NCI-H748 (cell line): ENCODE results near the gene NR1I2.

Experiments
- DNase-seq: peaks from one replicate; lab custom pipeline; 2025; ENCODE audit not compliant: unreplicated experiment; lab: John Stamatoyannopoulos, UW

NR1I2 gene

DNA sequence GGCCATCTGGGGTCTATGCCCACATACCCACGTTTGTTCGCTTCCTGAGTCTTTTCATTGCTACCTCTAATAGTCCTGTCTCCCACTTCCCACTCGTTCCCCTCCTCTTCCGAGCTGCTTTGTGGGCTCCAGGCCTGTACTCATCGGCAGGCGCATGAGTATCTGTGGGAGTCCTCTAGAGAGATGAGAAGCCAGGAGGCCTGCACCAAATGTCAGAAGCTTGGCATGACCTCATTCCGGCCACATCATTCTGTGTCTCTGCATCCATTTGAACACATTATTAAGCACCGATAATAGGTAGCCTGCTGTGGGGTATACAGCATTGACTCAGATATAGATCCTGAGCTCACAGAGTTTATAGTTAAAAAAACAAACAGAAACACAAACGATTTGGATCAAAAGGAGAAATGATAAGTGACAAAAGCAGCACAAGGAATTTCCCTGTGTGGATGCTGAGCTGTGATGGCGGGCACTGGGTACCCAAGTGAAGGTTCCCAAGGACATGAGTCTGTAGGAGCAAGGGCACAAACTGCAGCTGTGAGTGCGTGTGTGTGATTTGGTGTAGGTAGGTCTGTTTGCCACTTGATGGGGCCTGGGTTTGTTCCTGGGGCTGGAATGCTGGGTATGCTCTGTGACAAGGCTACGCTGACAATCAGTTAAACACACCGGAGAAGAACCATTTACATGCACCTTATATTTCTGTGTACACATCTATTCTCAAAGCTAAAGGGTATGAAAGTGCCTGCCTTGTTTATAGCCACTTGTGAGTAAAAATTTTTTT is 35.9 kb downstream of the NR1I2 start:
- DNase-seq = no peak

DNA sequence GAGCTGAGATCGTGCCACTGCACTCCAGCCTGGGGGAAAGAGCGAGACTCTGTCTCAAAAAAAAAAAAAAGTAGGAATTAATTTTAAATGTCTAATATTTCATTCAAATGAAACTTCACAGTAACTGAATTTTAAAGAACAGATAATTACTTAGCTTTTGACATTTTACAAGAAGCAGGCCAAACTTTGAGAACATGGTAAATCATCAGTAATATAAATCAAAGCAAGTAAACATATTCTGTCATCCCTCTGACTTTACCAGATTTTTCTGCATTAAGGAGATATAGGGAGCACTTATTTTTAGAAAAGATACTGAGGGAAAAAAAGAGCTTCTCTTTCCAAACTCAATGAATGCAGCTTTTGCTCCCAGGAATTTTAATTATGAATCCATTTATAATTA is 37.0 kb downstream of the NR1I2 start:
- no peak for DNase-seq

DNA sequence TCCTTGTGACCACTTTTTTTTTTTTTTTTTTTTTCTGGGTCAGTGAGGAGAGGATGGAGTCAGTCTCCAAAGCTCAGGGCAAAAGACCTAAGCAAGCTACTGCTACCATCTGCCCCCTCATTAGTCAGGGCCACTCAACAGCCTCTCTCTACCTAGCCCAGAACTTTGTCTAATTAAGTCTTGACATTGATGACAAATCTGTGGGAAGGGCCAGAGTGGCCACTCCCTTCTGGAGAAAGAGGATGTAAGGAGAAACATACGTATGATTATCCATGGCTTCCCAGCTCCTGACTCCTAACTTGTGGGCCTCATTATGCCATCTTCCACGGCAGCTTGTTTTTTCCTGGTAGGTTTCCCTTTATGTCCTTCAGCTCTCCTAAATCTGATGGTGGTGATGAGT is 37.9 kb downstream of the NR1I2 start:
- no peak for DNase-seq

DNA sequence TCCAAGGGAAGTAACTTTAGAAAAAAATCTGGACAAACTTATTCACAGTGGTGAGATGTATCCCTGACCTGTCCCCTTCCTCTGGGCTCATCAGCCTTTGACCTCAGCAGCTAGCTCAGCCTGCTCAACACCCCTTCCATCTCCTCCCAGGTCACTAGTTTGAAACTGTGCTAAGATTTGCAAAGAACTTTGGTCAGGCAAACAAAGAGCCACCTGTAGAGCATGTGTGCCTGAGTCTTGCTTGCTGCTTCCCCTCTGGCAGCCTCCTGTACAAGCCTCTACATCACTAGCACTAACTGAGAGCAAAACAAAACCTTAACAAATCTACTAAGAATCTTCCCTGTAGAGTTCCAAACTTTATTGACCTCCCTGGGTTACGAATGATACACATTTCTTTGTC is 43.9 kb downstream of the NR1I2 start:
- DNase-seq = no peak

DNA sequence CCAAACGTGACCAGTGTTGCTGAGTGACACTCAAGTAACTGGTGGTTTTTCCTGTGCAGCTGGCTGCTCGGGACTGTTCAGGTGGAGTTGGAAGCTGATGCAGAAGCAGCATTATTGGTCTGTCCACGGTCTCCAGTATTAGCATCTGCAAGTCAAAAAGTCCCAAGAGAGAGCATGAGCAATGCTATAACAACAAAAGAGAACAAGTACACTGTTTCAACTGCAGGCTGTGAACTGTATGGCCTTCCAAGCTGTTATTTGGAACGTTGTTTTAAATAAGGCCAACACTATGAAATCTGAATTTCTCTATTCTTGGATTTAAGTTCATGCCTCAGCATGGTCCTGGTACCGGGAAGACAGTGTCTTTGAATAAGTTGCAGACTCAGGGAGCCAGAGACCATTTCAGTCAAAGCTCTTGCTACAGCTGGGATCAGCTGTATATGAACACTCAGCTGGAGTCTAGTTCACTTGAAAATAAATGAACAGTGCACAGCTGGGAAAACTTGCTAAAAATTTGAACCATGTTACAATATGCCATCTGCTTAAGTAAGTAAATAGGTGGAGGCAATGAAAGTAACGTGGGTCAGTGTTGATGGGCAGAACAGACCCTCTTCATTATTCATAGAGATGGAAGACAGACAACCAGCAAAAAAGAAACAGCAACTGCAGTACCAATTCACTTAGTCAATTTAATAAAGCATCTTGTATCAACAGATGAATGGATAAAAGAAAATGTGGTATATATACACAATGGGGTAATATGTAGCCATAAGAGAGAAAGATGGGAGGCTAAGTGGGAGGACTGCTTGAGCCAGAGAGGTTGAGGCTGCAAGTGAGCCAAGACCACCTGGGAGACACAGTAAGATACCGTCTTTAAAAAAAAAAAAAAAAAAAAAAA is 45.1 kb downstream of the NR1I2 start:
- no peak for DNase-seq

DNA sequence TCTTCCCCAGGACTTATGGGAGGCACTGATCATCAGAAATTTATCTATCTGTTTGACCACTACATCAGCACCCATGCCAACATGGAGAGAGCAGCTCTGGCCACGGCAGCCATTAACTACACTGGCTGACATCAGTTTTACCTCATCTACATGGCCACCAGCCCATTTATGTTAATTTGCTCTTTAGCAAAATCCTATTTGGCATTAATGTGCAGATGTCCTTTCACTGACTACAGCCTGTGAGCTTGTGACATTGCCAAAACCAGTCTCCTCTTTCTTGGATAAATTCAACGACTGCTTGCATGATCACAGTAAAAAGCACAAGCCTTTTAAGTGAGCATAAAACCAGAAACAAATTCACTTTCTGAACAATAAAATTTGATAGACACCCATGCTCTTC is 47.5 kb downstream of the NR1I2 start:
- DNase-seq = no peak

DNA sequence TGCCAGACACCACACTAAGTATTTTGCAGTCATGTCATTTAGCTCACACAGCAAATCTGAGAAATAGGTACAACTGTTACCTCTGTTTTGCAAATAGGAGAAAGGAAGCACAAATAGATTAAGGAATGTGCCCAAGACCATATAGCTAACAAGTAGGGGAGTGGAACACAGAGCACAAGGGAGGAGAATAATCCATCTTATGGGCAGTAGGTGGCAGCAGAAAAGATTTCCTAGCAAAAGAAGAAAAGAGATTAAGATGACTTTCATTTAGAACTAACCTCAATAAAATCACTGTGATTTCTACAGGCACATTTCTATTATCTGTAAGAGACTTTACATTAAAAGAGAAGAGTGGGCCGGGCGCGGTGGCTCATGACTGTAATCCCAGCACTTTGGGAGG is 49.1 kb downstream of the NR1I2 start:
- DNase-seq = no peak

DNA sequence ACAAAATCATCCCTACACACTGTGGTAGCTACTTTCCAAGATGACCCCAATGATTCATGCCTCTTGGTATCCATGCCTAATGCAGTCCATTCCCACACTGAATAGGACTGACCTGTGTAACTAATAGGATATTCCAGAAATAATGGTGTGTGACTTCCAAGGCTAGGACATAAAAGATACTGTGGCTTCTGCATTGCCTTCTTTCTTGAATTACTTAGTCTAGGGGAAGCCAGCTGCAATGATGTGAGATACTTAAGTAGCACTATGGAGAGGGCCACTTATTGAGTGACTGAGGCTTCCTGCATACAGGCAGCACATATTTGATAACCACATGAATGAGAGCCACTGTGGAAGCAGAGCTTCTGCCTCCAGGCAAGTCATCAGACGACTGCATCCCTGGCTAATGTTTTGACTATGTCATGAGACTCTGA is 50.1 kb downstream of the NR1I2 start:
- no peak for DNase-seq

DNA sequence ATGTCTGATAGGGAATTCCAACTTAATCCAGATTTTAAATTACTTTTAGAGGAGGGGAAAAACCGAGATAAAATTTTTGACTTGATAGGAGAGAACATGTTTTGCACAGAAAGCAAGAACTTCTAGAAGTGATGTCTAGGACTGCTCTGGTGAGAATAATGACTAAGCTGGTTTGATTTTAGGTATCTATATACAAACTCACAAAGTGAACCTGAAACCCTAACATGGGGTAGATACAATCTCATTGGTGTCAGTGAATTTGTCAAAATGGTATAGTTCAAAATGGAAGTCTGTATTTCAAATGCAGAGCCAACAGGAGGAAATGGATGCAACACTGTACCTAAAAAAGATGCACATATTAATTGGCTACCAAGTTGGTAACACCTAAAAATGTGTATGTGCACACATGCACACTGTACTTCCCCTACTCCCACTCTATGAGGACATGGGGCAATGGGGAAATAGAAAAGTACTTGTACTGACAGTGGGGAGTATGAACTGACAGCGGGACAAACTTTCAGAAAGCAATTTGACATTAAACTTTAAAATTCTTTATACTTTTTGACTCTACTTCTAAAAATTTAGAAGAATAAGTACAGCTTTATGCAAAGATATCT is 53.0 kb downstream of the NR1I2 start:
- DNase-seq = no peak

DNA sequence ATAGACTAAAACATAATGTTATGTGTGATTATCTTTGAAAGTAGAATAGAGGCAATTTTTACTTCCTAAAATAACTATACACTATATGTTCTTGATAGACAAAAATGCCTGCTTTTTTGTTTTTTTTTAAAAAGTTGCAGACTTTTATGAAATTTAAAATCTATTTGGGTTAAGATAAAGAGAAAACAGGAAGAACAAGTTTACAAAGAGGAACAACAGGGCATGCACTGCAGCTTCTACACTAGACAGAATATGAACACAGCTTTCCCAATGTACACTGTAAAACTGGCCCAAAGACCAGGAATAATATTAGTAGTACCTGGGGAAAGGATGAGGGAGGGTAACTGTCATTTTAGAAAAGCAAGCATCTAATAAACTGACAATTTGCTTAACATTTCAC is 53.7 kb downstream of the NR1I2 start:
- no peak for DNase-seq

DNA sequence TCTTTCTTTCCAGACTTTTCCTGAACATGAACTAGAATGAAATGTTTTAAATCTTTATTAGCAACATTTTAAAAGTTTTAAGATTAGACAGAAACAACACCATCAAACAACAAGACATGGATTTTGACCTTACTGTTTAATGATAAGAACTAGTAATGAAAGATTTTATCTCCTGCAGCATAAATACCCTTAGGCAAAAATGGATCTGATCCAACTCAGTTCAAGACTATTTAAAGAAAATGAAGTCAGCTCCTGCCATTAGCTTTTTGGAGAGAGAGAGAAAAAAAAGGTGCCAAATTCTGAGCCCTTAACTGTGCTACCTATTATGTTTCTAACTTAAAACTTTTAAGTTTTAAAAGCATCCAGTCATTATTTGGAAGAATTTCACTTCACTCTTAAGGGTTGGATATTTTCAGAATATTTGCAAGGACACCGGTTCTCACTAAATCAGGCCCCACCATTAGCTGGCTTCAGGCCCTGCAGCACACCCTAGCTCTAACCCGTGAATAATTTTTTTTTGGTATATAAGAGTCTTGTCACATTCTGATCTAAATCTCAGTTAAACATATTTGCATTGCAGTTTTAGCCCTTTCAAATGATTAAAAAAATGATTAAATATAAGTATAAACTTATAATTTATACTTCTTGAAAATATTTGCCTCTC is 60.0 kb downstream of the NR1I2 start:
- no peak for DNase-seq

DNA sequence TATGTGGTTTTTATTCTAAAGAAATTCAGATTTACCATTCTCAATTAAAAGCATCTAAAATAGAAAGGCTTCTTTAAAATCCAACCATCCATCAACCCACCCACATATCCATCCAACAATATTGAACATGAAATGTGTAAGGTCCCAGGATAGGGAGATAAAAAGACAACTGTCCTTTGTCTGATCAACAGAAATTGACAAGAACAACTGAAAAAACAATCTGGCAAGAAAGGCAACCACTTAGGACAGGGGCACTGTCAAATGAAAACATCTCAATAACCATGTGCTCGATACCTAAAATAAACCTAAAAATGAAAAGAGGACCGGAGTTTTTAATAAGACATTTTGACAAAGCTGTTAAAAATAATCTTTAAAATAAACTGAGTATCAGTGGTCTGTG is 67.2 kb downstream of the NR1I2 start:
- DNase-seq = no peak

DNA sequence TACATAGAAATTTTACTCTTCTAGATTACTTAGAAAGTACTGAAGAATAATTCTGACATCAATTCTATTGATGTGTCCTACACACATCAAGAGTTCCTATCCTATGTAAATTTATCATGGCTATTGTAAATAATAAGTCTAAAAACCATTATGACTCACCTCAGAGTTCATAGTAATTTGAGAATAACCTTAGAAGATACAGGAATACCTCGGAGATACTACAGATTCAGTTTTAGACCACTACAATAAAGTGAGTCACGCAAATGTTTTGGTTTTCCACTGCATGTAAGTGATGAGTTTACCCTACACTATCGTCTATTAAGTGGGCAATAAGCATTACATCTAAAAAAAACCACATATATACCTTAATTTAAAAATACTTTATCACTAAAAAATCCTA is 74.8 kb downstream of the NR1I2 start:
- no peak for DNase-seq

DNA sequence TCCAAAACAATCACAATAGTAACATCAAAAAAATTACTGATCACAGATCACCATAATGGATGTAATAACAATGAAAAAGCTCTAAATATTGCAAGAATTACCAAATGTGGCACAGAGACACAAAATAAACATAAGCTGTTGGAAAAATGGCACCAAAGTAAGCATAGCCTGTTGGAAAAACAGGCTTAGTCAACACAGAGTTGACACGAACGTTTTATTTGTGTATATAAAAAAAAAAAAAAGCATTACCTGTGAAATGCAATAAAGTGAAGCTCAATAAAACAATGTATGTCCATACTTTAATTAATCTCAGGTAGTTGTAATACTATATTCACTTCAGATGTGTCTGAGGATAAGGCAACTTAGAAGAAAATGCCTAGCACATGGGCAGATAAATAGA is 77.1 kb downstream of the NR1I2 start:
- no peak for DNase-seq

DNA sequence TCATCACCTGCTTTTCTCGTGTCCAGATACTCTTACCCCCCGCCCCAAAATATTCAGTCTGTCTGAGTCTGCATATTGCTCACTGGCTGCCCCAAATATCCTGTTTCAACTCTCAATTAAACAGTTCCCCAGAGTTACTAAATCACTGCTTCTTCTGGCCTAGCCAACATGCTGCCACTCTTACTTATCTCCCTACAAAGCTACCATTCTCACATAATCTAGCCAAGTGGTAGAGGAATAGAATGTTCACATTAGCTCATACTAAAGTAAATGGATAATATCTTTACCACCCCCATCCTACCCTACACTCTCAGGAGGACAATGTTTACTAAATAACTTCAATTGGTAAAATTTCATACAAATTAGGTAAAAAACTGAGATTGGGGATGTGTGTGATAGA is 77.8 kb downstream of the NR1I2 start:
- no peak for DNase-seq

DNA sequence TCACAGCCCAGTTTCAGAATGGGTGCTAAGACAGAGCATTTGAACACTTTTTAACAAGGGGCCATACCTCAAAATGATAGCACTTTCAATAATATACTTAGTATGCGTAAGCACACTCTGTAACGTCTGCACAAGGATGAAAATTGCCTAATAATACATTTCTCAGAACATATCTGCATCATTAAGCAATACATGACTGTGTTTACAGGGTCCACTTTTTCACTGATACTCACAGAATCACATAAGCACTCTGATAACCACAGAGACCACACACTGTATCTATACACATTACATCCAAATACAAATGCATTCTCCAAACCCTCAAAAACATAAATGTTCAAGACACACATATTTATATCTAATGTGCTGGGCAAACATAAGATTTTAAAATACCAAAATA is 79.8 kb downstream of the NR1I2 start:
- no peak for DNase-seq

DNA sequence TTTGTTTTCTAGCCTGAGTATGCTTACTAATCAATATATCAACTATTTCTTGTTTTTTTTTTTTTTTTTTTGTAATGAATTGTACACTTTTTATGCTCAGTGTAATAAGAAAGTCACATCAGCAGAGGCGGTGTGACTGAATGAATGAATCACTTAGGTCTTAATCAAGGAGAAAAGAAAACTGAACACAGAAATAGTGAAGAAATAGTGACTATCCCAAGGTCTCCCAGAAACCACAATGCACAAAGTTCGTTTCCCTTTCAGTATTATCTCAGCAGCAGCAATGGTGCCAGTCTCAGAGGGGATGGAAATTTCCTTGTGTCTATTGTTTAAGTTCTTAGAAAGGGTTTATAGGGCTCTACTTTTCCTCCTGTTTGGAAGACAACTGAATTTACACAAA is 80.7 kb downstream of the NR1I2 start:
- DNase-seq = no peak

DNA sequence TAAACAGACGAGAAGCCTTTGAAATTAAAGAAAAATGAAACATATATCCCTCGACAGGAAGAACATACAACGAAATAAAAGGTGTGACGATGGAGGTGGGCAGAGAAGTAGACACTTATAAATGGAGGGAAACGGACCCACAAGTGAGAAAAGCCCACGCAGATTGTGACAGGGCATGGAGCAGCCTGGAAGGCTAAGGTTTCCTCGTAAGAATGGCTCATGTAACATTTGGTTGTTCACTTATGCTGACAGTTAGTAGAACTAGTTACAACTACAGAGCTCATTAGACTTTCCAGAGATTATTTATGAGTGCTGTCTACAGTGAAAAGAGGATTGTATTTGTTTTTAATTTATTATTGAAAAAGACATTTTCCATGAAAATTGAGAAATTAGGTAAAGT is 82.6 kb downstream of the NR1I2 start:
- no peak for DNase-seq
